ENCODE data around the gene HSBP1.

The HSBP1 gene

DNA sequence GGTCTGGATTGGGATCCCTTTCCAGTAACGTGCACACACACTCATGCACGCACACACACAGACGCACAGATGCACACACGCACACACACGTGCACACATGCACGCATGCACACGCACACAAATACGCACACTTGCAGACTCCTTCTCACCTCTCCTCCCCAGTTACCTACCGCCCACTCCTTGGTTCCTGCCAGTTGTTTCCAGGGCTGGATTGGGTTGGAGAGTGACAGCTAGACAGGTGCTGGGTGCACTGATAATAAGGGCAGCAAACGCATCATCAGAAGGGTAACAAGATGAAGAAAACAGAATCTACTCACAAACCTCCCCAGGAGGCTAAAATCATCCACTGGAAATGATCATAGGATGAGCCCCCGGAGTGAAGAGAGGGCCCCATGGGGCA is 45.0 kb downstream of the HSBP1 start:
- no peaks in the 10 kb centered on the region for H3K9me3 ChIP-seq (ENCODE audit: insufficient read depth, low read depth, low read length)
- H3F3A ChIP-seq (ENCODE audit: low read depth): no peaks in the 10 kb centered on the region
- no peak overlapping the region for H2AFZ ChIP-seq (ENCODE audit: low read length)
- H3K4me2 ChIP-seq (ENCODE audit: low read depth, low read length, poor library complexity, severe bottlenecking): no peak overlapping the region
- no peaks in the 10 kb centered on the region for H3K79me2 ChIP-seq (ENCODE audit: insufficient read depth, low read length)
- H3K4me1 ChIP-seq (ENCODE audit: insufficient read depth, low read length, poor library complexity, severe bottlenecking): no peaks in the 10 kb centered on the region
- no peaks in the 10 kb centered on the region for H3K27me3 ChIP-seq (ENCODE audit: insufficient read depth, low read length, poor library complexity, severe bottlenecking)
- no peaks in the 10 kb centered on the region for H4K20me1 ChIP-seq (ENCODE audit: insufficient read depth, low read length, poor library complexity, severe bottlenecking)
- TF ChIP-seq, protein P1, sequence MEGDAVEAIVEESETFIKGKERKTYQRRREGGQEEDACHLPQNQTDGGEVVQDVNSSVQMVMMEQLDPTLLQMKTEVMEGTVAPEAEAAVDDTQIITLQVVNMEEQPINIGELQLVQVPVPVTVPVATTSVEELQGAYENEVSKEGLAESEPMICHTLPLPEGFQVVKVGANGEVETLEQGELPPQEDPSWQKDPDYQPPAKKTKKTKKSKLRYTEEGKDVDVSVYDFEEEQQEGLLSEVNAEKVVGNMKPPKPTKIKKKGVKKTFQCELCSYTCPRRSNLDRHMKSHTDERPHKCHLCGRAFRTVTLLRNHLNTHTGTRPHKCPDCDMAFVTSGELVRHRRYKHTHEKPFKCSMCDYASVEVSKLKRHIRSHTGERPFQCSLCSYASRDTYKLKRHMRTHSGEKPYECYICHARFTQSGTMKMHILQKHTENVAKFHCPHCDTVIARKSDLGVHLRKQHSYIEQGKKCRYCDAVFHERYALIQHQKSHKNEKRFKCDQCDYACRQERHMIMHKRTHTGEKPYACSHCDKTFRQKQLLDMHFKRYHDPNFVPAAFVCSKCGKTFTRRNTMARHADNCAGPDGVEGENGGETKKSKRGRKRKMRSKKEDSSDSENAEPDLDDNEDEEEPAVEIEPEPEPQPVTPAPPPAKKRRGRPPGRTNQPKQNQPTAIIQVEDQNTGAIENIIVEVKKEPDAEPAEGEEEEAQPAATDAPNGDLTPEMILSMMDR (conservative IDR thresholded peaks at IDR 0.05; ENCODE audit: low read length): no peak
- no peak for TF ChIP-seq EZH2phosphoT487 (IDR thresholded peaks at IDR 0.05; ENCODE audit: borderline replicate concordance)
- H3K9me2 ChIP-seq (replicated peaks; ENCODE audit: low read depth, low read length): no peaks in the 10 kb centered on the region
- no peak overlapping the region for H3K9ac ChIP-seq (ENCODE audit: low read depth, low read length, poor library complexity, severe bottlenecking)
- H3K4me3 ChIP-seq (ENCODE audit: low read length, poor library complexity, severe bottlenecking): no peak overlapping the region
- H3K36me3 ChIP-seq (ENCODE audit: insufficient read depth, low read length): no peaks in the 10 kb centered on the region

DNA sequence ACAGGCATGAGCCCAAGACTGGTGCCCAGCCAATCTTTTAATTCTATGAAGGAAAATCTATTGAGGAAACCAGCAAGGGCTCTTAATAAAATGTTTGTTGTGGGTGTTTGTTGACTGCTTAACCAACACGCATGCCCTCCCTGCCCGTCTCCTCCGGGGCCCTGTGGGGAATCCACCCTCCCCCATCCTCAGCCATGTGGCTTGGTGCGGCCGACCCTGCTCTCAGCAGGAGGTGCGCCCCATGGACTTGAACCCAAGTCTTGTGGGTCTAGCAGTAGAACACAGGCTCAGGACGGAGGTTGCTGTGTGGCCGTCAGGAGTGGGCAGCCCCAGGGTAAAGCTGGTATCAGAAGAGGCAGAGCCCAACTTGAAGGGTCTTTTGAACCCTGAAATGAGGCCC is 46.1 kb downstream of the HSBP1 start:
- no peaks in the 10 kb centered on the region for H3K36me3 ChIP-seq (ENCODE audit: insufficient read depth, low read length)
- no peak overlapping the region for H3K4me2 ChIP-seq (ENCODE audit: low read depth, low read length, poor library complexity, severe bottlenecking)
- H3K9me2 ChIP-seq (replicated peaks; ENCODE audit: low read depth, low read length): no peaks in the 10 kb centered on the region
- H3K9ac ChIP-seq (ENCODE audit: low read depth, low read length, poor library complexity, severe bottlenecking): no peak overlapping the region
- no peak overlapping the region for H2AFZ ChIP-seq (ENCODE audit: low read length)
- no peaks in the 10 kb centered on the region for H3K79me2 ChIP-seq (ENCODE audit: insufficient read depth, low read length)
- no peaks in the 10 kb centered on the region for H4K20me1 ChIP-seq (ENCODE audit: insufficient read depth, low read length, poor library complexity, severe bottlenecking)
- no peak for TF ChIP-seq EZH2phosphoT487 (IDR thresholded peaks at IDR 0.05; ENCODE audit: borderline replicate concordance)
- TF ChIP-seq, protein P1 (conservative IDR thresholded peaks at IDR 0.05; ENCODE audit: low read length): no peak
- H3K4me3 ChIP-seq (ENCODE audit: low read length, poor library complexity, severe bottlenecking): no peak overlapping the region
- no peaks in the 10 kb centered on the region for H3K27me3 ChIP-seq (ENCODE audit: insufficient read depth, low read length, poor library complexity, severe bottlenecking)
- no peaks in the 10 kb centered on the region for H3K4me1 ChIP-seq (ENCODE audit: insufficient read depth, low read length, poor library complexity, severe bottlenecking)
- H3K9me3 ChIP-seq (ENCODE audit: insufficient read depth, low read depth, low read length): no peaks in the 10 kb centered on the region
- H3F3A ChIP-seq (ENCODE audit: low read depth): no peaks in the 10 kb centered on the region

GRCh38 chr16:83854420-83854819 is 46.6 kb downstream of the HSBP1 start:
- H3K79me2 ChIP-seq (ENCODE audit: insufficient read depth, low read length): no peaks in the 10 kb centered on the region
- H3K9me2 ChIP-seq (replicated peaks; ENCODE audit: low read depth, low read length): no peaks in the 10 kb centered on the region
- H2AFZ ChIP-seq (ENCODE audit: low read length): no peak overlapping the region
- H3K36me3 ChIP-seq (ENCODE audit: insufficient read depth, low read length): no peaks in the 10 kb centered on the region
- H3K9ac ChIP-seq (ENCODE audit: low read depth, low read length, poor library complexity, severe bottlenecking): no peak overlapping the region
- H3K27me3 ChIP-seq (ENCODE audit: insufficient read depth, low read length, poor library complexity, severe bottlenecking): no peaks in the 10 kb centered on the region
- no peak overlapping the region for H3K4me2 ChIP-seq (ENCODE audit: low read depth, low read length, poor library complexity, severe bottlenecking)
- H3F3A ChIP-seq (ENCODE audit: low read depth): no peaks in the 10 kb centered on the region
- H3K9me3 ChIP-seq (ENCODE audit: insufficient read depth, low read depth, low read length): no peaks in the 10 kb centered on the region
- H3K4me3 ChIP-seq (ENCODE audit: low read length, poor library complexity, severe bottlenecking): no peak overlapping the region
- H4K20me1 ChIP-seq (ENCODE audit: insufficient read depth, low read length, poor library complexity, severe bottlenecking): no peaks in the 10 kb centered on the region
- no peaks in the 10 kb centered on the region for H3K4me1 ChIP-seq (ENCODE audit: insufficient read depth, low read length, poor library complexity, severe bottlenecking)
- no peak for TF ChIP-seq EZH2phosphoT487 (IDR thresholded peaks at IDR 0.05; ENCODE audit: borderline replicate concordance)
- TF ChIP-seq, protein P1 (conservative IDR thresholded peaks at IDR 0.05; ENCODE audit: low read length): no peak
